CD4-positive, alpha-beta T cell treated with Interferon alpha-2 for 1 hour (primary cell): Measurements from ENCODE around the gene KIF3A.

Experiments used
- DNase-seq, 2 donors: peaks; one replicate each; pipeline ENCODE4 v3.0.0-alpha.2; 2020 to 2022

KIF3A gene

DNA sequence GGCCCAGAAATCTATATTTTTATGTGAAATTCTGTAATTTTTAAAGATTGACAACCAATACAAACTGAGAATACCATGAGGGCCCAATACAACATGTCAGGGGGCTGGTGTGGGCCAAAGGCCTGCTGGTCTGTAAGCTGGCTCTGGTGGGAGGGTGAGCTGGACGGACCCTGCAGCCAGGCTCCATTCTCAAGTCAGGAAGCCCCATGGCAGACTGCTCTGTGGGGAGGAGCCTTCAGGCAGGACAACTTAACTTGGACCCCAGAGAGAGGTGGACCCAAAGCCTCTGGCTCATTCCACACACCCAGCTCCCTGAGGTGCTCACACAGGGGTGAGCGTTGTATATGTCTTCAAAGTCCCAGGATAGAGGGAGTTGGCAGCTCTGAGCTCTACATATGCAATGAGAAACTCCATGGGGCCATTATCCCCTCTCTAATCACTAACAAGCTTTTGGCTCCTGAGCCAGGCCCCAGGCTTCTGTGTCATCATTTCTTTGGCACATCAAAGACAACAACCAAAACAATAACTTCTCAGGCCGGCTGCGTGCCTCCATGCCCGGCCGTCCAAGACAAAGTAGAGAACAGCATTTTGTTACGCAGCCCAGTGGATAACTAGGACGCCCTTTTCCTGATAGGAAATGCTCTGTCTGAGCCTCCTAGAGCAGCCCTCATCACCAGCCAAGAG is 33.3 kb upstream of the KIF3A start:
- no peak for DNase-seq

DNA sequence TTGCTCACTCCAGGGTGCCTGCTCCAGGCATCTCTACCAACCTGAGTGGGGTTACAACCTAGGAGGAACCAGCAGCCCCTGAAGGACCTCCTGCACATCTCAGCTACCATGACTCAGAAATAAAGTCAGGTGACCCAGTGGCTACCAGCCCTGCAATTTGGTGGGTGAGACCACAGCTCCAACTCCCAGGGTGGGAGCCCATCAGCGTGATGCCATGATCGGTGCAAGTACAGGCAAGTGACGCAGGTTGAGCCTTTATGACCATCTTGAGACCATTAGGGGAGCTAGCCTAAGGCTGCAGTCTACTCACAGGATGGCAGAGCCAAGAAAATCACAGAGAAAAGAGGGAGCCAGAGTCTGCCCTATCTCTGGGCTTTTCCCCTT is 31.1 kb upstream of the KIF3A start:
- no peak for DNase-seq

DNA sequence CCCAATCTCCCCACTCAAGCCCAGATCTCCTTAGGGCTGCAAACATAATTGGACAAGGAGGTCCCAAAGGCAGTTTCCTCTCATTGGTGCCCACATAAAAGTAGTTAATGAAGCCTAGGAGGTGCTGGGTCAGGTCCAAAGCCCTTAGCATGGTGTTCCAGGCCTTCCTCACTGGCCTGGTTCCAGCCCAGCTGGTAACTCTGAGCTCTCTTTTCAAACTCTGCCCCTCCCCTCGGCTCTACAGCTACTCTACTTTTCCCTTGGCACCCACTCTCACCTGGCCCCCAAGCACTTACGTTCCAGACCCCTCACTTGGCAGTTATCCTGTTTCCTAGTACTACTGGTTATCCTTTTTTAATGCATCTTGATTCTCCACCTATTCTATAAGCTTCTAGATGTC is 29.8 kb upstream of the KIF3A start:
- DNase-seq, result no peak

DNA sequence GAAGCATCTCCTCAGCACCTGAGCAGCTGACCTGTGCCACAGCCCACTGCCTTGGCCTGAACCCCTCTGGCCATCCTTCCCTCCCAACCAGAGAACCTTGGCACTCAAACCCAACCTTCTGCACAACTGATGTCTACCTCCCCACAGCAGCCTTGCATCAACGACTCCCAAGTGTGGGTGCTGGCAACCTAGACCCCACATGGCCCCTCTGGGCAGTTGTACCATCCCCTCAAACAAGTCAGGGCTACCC is 29.4 kb upstream of the KIF3A start:
- no peak for DNase-seq

DNA sequence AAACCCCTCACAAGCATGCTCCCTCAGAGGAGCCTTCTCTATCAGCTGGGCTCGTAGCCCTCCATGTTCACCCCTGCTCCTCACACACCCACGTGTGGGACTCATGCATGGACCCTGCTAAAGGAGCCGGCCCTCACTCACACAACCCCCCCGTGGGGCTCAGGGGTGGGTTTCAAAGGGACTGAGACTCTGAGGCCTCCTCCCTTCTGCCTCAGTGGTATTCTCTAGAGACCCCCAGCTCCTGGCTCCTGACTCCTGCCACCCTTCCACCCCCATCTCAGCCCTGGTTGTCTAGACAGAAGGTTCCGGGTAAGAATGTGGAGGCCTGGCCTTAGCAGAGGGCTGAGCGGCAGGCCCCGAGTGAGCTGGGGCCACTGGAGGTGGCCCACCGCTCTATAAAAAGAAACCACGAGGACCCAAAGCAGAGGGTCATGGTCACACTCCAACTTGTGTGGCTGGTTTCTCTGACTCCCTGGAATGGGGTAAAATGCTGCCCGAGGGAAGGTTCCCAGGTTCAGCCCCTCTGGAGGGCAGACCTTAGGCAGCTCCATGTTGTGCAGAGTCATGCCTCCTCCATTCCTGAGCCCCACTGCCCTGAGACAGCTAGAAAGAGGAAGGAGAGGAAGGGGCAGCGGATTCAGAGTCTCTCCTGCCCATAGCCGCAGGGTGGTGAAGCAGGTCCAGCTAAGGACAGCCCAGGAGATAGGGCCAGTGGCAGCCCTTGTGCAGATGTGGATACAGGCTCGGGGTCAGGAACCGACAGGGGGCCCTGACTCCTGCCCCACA is 28.9 kb upstream of the KIF3A start:
- DNase-seq, result no peak

DNA sequence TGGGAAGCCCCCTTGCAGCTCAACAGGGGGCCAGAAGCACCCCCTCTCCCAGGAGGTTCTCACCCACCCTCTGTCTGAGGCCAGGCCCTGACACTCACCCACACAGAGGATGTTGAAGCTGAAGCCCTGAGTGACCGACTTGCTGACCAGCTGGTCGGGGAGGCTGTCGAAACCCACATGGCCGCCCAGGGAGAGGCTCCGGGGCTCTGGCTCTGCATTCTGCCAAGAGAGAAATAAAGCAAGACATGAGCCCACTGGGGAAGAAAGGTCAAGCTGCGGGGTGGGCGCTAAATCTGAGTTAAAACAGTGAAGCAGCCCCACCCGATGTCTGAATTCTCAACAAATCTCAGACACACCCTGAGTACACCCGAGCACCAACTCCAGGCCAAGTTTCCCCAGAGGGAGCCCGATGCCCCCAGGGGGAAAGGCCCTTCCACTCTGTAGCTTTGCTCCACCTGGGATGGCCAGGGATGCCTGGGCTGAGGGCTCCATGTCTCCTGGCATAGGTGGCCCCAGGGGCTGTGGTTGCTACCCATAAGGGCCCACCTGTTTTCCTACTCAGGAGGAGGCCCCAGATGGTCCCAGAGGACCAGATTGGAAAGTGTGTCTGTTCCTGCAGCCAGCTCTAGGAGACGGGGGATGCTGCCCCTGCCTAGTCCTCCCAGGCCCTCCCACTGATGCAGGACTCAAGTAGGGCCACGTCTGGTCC is 28.1 kb upstream of the KIF3A start:
- no peak for DNase-seq

DNA sequence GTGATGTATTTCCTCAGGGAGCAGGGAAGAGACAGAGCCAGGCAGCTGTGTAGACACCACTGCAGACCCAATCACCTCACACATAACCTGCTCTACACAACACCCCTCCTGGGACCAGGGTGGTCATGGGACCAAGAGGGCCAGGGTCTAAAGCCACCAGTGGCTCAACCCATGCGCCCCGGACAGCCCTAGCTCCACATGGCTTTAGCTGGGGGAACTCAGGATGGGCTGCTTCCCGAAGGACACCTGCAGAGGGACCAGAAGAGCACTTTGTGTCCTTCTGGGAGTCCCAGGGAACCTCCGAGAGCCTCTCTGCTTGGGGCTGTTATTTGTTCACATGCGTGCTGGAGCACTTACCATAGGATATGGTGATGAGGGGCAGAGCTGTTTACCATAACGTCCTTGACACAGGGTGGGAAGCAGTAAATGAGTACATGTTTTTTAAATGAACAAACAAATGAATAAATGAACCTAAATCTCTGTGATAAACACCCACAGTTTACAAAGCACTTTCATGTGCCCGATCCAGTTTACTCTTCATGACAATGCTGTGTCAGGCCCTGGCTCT is 27.4 kb upstream of the KIF3A start:
- no peak for DNase-seq

DNA sequence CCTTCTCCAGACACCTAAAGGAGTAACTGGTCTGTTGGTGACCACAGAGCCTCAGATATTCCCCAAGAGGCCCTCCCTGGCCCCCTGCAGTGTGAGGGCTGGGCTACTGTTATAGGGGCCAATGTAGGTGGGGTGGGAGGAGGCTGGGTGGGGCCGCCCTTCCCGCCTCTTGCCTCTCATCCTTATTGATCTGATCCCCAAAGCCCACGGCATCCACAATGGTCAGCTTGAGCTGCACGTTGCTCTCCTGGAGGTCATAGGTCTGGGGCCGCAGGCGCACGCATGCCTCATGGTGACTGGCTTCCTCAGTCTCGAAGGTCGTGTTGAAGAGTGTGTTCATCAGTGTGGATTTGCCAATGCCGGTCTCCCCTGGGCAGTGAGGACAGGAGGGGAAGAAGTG is 26.7 kb upstream of the KIF3A start:
- DNase-seq, result no peak

DNA sequence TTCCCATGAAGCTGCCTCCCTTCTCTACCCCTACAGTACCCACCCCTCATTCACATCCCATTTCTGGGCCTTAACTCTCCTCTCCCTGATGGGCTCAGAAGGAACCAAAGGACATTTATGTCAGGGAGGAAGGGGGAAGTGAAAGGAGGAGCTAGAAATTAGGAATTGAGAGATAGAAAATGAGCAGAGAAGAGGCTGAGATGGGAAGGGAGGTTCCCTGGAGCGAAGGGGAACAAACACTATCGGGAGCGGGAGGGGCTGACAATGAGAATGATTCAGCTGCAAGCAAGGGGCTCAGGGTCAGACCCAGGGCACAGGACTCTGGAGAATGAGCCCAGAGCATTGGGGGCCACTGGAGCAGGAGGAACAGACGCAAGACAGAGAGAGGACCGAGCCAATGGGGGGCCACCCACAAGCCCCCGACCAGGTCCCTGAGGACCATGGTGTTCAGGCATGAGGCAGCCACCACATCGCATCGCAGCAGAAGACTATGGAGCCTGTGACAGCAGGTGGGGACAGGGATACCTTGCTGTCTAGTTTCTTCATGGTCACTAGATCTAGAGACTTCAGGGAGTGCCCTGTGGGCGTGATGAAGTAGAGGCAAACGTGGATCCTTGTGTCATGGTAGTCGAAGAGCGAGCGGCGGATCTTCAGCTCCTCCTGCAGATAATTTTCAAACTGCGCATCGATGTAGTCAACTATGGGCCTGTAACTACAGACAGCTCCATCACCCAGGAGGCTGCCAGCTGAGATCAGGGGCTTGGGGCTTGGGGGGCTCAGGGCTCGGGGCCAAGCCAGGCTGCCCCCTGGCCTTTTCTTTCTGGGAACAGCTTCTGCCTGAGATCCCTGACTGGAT is 26.1 kb upstream of the KIF3A start:
- DNase-seq, result no peak

DNA sequence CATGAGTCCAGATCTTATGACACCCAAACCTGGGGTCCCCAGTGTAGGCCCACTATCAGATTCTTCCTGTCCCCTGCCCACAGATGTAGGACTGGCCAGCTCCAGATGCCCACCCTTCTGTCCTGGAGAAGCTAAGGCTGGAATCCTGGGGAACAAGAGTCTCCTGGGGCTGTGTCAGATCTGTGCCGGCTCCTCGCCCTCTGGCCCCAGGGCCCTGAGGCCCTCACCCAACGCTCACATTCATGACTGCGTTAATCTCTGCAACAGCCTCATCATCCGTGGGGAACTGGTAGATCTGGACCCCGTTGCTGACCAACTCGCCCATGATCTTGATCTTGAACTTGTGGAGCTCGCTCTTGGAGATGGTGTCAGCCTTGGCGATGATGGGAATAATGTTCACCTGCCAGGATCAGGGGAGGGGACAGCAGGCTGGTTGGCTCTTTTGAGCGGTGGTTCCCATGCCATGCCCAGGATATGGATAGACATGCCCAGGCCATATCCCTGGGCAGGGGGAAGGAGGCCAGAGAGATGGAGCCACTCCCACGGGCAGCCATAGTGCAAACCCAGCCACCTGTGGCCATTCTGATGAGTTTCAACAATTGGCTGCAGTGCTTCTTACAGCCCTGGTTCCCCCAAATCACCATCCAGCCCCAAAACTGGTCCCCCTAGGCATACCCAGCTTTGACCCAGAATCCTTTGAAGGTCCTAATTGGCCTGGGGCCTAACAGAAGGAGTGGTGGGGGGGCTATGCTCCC is 25.1 kb upstream of the KIF3A start:
- no peak for DNase-seq

DNA sequence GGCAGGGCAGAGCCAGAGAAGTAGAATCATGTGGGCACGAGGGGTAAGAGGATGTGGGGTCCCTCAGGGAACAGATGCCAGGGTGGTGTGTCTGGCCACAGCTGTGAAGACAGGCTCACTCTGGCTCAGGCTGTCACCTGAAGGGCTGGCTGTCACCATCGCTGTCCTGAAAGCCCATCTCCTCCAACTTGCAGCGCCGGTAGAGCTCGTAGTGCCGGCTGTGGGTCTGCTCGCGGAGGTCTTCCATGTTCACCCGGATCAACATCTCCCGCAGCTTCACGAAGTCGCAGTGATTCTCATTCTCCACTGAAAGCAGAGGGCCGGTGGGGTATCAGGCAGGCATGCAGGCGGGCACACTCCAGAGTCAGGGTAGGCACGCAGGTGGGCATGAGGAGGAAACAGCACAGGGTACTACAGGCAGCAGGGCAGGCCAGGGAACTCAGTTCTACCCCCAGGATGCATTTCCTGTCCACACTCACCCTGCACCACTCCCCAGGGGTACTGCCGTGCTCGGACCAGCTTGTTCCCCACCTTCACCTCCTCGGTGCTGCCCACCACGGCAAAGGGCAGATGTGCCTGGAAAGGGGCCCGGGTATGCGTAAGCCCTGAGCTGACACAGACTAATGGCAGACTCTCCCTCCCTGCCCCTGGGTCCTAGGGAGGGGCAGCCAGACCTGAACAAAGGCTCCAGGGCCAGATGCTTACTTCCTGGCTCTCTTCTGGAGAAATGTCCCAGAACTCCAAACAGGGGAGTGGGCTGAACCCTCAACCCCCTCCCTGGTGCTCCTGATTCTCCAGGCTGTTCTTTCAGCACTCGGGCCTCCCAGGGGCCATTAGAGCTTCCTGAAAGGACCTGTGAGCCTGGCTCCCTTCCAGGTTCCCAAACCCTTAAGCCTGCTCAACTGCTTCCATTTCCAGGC is 24.2 kb upstream of the KIF3A start:
- DNase-seq, result no peak

DNA sequence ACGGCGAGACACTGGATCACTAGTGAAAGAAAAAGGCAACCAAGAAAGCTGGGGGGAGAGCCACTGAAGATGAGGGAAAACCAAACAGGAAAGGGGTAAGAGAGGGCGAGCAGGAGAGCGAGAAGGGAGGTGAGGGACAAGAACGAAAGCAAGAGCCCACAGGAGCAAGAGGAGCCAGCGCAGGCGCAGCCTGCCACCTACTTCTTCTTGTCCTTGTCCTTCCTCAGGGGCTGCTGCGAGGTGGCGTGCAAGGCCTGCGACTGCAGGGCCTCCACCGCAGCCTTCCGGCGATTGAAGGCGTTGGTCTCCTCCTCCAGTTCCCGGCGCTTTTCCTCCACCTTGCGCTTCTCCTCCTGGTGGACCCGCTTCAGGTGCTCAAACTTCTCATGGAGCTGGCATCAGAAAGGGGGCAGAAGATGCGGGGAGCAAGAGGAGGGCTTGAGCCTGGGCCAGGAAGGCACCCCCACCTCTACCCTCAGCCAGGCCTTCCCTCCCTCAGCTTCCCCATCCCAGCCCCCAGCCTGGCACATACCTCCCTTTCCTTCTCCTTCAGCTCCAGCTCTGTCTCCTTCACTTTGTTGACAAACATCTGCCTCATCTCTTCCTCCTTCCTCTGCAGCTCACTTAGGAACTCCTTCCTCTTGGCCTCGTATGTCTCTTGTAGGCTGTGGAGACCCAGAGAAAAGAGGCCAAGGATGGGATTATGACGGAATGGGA is 23.4 kb upstream of the KIF3A start:
- DNase-seq, result no peak

DNA sequence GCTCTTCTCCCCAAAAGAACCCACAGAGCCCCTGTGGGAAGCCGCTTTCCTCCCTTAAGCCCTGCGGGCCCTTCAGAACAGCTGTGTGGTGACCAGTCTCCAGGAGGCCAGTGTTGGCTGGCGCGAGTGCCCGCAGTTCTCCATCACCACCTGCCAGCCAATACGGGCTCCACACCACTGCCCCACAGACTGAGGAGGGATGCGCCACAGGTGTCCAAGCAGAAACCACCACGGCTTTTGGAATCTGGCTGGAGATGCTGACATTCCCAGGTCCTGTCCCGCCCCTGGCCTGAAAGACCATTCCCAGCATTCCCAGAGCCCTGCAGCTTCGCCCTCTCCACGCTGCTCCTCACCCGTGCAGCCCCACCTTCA is 22.7 kb upstream of the KIF3A start:
- no peak for DNase-seq

DNA sequence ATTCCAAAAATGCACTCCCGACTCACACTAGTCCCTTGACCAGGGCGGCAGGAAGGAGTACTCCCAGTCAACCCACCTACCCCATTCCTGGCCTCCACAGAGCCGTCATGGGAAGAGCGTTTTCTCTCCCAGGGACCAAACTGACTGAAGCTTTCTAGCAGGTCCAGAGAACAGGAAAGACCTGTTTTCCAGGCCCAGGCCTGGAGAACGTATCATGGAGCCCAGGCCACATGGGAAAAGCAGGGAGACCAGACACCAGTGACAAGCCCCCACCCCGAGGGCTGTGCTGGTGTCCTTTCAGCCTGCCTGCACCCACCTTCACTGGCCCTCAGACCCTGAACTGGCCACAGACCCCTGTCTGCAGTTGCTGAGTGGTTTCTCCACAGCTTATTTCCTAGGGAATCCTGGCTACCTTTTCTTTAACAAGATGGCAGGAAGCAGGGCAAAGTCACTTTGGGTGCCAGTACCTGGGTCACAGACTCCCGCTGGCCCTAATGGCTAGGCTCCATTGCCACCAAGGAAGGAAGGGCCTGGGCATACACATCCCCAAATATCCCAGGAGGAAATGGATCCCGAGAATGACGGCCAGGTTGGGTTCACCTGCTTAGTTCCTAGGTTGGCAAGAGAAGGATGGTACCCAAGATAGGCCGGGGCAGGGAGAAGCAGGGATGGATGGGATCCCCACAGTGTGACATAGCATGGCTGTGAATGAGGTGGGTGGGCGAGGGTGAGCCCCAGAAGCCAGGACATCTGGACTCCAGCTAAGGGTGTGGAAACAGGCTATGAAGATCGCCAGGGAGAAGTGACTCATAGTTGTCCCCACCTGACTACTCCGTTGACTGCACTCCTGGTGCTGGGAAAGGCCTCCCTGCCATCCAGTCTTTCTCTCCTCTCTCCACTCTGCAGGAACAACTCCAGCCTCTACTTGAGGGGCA is 22.0 kb upstream of the KIF3A start:
- DNase-seq, result no peak

DNA sequence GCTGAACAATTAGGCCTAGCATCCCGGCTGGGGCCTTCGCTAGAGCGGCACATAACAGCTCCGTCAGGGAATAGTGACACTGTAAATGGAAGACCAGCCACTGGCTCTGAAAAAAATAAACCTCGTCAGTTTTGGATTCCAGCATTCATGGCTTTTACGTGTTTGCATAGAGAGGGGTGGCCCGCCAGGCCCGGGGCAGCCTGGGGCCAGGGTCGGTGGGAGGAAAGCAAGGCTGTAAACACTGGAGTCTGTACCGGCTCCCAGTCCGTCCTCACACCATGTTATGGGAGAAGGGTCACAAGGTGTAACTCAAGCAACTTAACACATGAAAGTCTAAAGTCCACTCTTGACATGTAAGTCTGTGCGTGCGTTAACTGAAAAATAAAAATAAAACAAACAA is 21.1 kb upstream of the KIF3A start:
- no peak for DNase-seq

DNA sequence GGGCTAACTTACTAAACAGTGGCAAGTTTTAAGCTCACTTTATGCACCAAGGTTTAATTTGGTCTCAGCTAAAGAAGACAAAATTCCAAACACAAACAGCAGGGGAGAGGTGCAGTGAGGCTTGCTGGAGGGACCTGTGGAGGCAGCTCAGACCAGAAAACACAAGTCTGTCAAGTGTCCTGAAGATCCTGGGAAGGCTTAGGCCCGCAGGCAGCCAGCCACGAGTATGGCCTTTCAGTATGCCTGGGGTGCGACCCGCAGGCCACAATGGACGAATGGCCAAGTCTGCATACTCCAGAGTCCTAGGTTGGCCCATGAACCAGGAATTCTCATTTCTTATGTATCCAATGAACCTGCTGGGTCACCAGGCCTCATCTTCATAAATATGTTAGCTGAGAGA is 19.2 kb upstream of the KIF3A start:
- DNase-seq, result no peak

DNA sequence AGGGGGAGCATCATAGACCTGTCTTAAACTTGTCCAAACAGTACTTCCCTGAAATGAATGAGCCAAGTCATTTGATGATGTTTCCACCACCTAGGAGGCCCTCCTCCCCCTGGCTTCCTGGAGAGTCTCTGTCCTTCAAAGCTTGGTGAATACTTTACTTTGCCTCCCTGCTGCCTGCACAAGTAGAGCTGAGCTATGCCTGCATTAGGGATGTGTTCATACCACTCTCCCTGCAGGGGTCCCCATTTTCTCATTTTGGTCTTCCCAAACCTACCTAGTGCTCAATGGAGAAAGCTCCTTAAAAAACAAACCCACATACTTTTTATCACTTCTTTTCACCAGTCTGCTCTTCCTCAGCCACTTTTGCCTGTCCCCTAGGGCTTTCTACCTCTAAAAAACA is 17.6 kb upstream of the KIF3A start:
- no peak for DNase-seq

DNA sequence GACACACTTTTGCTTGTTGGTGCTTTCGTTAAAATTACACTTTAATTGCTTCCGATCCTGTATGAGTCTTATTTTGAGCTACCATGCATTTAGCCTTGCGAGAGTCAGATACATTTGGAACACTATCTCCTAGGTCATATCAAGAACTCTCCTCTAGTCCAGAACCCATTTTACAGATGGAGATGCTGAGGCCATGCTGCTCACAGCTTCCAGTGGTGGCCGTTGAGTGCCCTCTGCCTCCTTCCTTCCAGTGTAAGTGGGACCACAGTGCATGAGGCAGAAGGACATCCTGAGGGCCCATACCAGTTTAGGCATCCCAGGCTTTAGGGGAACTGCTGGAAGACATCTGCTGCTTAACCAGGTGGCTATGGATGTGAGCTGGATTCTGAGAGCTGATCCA is 16.8 kb upstream of the KIF3A start:
- DNase-seq, result no peak
